ENCODE measurements around the gene PRDM15. TPM values are rescaled to one million over a fixed set of nuclear protein-coding genes. Genes with fewer than 3 reads are reported as not detected.

PRDM15 gene
- polyA plus RNA-seq, 3 donors: 0.19 to 19.0 (median 0.74) TPM

GRCh38 chr21:41819856-41820281 is 59.3 kb downstream of the PRDM15 start:
- TF ChIP-seq CTCF (IDR thresholded peaks at IDR 0.05): no peak

GRCh38 chr21:41819236-41819855 is 59.8 kb downstream of the PRDM15 start:
- Histone ChIP-seq H3K79me2 (ENCODE audit: insufficient read depth, low read length) (no peaks in the 10 kb centered on the region), H3K9me3 (replicated peaks in 1 of 2; ENCODE audit: control insufficient read depth in 1 of 2, insufficient read depth in 1 of 2, low read length in 2 of 2) (no peaks in the 10 kb centered on the region), H3K27ac (ENCODE audit: low read depth in 1 of 2, low read length in 2 of 2) (no peak overlapping the region), H2AFZ (ENCODE audit: insufficient read depth, low read depth, low read length, poor library complexity, severe bottlenecking) (no peak overlapping the region), H3K9ac (ENCODE audit: insufficient read depth, low read length, poor library complexity, severe bottlenecking) (no peak overlapping the region), H3K4me1 (ENCODE audit: control insufficient read depth in 1 of 2, insufficient read depth in 2 of 2, low read length in 2 of 2) (peaks cover 4 to 6% of the 10 kb centered on the region in 2 donors), H3K27me3 (ENCODE audit: control insufficient read depth in 2 of 2, insufficient read depth in 2 of 2, low read length in 2 of 2) (no peaks in the 10 kb centered on the region), H3K36me3 (replicated peaks in 1 of 2; ENCODE audit: control insufficient read depth in 1 of 2, insufficient read depth in 2 of 2, low read length in 2 of 2) (peaks cover 17 to 63% of the 10 kb centered on the region in 2 donors), H4K20me1 (ENCODE audit: insufficient read depth, low read length) (no peaks in the 10 kb centered on the region), H3K4me3 (replicated peaks in 1 of 3; ENCODE audit: low read depth in 2 of 3, low read length in 3 of 3) (no peak overlapping the region), H3K4me2 (replicated peaks; ENCODE audit: extremely low read depth, low read length, poor library complexity, severe bottlenecking) (no peak overlapping the region)
- H3K27me3 Mint-ChIP-seq (ENCODE audit: low read depth in 3 of 3): peaks cover 0 to 1% (median 0%) of the 10 kb centered on the region in 3 donors
- no peak overlapping the region for H3K4me3 Mint-ChIP-seq
- peaks cover 41 to 44% of the 10 kb centered on the region in 2 donors for H3K36me3 Mint-ChIP-seq
- H3K9me3 Mint-ChIP-seq: no peaks in the 10 kb centered on the region
- intact Hi-C loops (cut with micrococcal nuclease): loop anchor here (5.0 to 10.0 kb wide), 2 partner anchors 298 to 645 kb away; no protein-coding TSS in a partner anchor
- no peak for DNase-seq
- no peak overlapping the region for H3K27ac Mint-ChIP-seq
- TF ChIP-seq CTCF (IDR thresholded peaks at IDR 0.05): no peak
- peaks cover 7% of the 10 kb centered on the region for H3K4me1 Mint-ChIP-seq
- 98% methylated on average over 19 of the region's 26 CpGs for WGBS (ENCODE audit: insufficient coverage)

More at GRCh38 chr21:41819856-41820281, 59.3 kb downstream of the PRDM15 start:
- no peaks in the 10 kb centered on the region for H3K27me3 ChIP-seq (ENCODE audit: control insufficient read depth in 2 of 2, insufficient read depth in 2 of 2, low read length in 2 of 2)
- WGBS (ENCODE audit: insufficient coverage): 96% methylated on average over 13 of the region's 19 CpGs
- peaks cover 4 to 6% of the 10 kb centered on the region in 2 donors for H3K4me1 ChIP-seq (ENCODE audit: control insufficient read depth in 1 of 2, insufficient read depth in 2 of 2, low read length in 2 of 2)
- no peak overlapping the region for H3K27ac ChIP-seq (ENCODE audit: low read depth in 1 of 2, low read length in 2 of 2)
- no peak overlapping the region for H3K9ac ChIP-seq (ENCODE audit: insufficient read depth, low read length, poor library complexity, severe bottlenecking)
- no peak for DNase-seq
- Mint-ChIP-seq H3K27ac (no peak overlapping the region), H3K9me3 (no peaks in the 10 kb centered on the region), H3K36me3 (peaks cover 39 to 40% of the 10 kb centered on the region in 2 donors), H3K4me1 (peaks cover 7% of the 10 kb centered on the region), H3K4me3 (no peak overlapping the region), H3K27me3 (ENCODE audit: low read depth in 3 of 3) (peaks cover 0 to 1% (median 0%) of the 10 kb centered on the region in 3 donors)
- peaks cover 20 to 64% of the 10 kb centered on the region in 2 donors for H3K36me3 ChIP-seq (replicated peaks in 1 of 2; ENCODE audit: control insufficient read depth in 1 of 2, insufficient read depth in 2 of 2, low read length in 2 of 2)
- intact Hi-C loops (cut with micrococcal nuclease): loop anchor here (5.0 to 10.0 kb wide), 2 partner anchors 297 to 645 kb away; no protein-coding TSS in a partner anchor
- H3K4me2 ChIP-seq (replicated peaks; ENCODE audit: extremely low read depth, low read length, poor library complexity, severe bottlenecking): no peak overlapping the region
- no peaks in the 10 kb centered on the region for H4K20me1 ChIP-seq (ENCODE audit: insufficient read depth, low read length)
- no peak overlapping the region for H3K4me3 ChIP-seq (replicated peaks in 1 of 3; ENCODE audit: low read depth in 2 of 3, low read length in 3 of 3)
- no peaks in the 10 kb centered on the region for H3K79me2 ChIP-seq (ENCODE audit: insufficient read depth, low read length)
- no peaks in the 10 kb centered on the region for H3K9me3 ChIP-seq (replicated peaks in 1 of 2; ENCODE audit: control insufficient read depth in 1 of 2, insufficient read depth in 1 of 2, low read length in 2 of 2)
- H2AFZ ChIP-seq (ENCODE audit: insufficient read depth, low read depth, low read length, poor library complexity, severe bottlenecking): no peak overlapping the region
